ELF-1 (cell line): ENCODE measurements around the gene MAPK8.

Source experiments
- DNase-seq: peaks from one replicate; pipeline ENCODE4 v3.0.0-alpha.2; 2016; ENCODE audit warnings: low read depth, low spot score

The MAPK8 gene

DNA sequence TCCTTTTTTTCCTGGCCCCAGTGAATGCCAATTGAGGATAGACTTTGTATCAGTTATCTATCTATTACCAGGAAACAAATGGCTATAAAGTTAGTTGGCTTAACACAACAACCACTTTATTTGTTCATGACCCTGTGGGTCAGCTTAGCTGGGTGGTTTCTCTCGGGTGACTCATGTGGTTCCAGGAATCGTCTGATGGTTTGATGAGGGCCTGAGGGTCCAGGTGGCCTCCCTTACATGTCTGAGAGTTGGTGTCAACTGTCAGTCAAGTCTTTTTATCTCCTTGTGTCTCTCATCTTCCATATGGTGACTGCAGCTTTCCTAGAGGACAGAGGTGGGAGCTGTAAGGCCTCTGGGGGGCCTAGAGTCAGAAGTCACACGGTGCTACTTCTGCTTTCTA is 15.3 kb upstream of the MAPK8 start:
- DNase-seq: no peak

DNA sequence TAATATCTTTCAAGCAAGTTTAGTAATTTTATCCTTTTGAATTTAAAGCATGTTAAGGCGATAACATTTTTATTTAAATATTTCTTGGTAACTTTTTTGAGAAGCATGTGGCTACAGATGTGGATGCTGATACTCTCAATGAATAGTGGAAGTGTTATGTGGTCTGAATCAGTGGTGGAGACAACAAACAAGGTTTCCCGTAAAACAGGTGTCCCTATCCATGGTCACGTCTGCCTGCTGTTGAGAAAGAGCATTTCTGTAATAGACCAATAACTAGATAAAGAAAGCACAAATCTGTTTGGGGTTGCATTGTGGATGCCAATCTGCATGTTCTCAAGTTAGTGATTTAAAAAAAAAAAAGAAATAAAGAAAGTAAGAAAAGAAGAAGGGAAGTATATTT is 13.9 kb upstream of the MAPK8 start:
- no peak for DNase-seq

DNA sequence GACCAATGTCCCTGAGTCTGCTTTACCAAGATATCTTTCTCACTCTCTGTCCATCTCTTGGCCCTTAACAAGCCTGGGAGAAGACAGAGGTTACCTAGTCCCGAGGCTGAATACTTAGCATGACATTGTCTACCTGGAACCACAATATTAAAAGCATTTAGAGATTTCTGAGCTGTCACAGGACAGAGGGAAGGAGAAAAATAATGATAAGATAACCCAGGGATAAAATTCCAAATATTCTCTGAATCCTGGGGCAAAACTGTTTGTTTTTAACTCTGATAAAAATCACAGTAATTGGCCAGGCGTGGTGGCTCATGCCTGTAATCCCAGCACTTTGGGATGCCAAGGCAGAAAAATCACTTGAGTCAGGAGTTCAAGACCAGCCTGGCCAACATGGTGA is 12.0 kb upstream of the MAPK8 start:
- DNase-seq: no peak

DNA sequence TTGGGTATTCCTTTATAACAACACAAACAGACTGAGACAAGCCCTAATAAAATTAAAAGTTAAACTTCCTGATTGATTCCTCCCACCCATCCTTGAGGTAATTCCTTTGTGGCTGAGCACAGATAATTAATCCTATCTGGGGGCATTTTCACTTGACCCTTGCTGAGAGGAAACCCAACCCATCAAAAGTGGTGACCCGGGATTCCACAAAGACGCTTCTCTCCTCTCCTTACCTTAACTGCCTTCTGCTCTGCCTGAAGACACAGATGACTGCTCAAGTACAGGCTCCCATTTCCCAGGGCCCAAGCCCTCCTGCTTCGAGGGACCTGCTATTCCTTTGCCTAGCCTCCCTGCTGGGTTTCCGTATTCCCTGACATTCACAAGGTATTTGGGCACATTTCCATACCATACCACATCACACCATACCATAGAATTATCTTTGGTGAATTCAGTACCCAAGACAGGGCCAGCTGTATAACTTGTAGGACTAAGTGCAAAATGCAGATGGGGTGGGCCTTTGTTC is 9.8 kb upstream of the MAPK8 start:
- no peak for DNase-seq

DNA sequence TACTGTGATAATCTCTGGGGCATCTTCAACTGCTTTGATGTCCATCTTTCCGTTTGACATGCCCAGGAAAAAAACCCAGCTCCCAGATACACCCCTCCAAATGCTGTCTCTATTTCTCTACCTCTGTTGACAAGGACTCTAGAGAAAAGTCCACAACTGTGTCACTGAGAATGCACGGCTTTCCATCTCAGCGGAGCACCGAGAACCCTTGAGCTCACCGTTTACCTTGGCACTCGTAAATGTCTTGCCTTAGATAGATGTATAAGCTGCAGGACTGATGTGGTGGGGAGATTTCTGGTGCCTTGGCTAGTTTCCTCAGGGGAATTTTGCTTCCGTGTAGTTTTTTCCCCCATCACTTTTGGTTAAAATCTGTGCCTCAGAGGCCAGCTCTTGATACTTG is 7.4 kb upstream of the MAPK8 start:
- no peak for DNase-seq

DNA sequence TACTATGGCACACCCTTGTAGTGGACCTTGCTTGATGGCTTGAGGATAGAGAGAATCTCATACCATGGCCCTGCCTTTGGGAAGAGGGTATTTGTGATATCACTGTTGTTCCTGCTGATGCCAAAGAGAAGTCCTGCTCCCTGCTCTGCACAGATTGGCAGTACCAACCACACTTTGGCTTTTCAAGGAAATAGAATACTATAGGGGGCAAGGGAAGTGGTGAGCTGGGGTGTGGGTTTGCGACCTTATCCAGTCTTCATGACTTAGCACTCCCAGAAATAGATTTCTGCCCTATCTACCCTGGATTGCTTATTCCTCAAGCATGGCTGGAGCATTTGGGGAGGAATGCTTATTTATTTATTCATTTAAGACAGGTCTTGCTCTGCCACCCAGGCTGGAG is 6.8 kb upstream of the MAPK8 start:
- no peak for DNase-seq

DNA sequence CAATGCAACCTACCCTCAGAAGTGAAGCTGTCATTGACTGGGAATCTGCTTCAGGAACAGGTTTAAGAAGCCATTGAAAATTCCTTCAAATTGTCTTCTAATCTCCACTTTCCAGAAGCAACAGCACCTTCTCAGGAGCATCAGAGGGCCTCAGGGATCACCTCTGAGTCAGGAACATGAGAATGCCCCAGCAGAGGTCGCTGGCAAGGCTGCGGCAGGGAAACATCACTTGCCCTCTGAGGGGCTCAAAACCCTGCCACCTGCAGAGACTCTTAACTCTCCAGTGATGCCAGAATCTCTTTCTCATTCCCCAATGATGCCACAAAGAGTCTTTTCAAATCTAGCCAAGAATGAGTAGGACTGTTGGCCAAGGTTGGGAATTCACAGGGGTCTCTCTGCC is 5.9 kb upstream of the MAPK8 start:
- DNase-seq: no peak

DNA sequence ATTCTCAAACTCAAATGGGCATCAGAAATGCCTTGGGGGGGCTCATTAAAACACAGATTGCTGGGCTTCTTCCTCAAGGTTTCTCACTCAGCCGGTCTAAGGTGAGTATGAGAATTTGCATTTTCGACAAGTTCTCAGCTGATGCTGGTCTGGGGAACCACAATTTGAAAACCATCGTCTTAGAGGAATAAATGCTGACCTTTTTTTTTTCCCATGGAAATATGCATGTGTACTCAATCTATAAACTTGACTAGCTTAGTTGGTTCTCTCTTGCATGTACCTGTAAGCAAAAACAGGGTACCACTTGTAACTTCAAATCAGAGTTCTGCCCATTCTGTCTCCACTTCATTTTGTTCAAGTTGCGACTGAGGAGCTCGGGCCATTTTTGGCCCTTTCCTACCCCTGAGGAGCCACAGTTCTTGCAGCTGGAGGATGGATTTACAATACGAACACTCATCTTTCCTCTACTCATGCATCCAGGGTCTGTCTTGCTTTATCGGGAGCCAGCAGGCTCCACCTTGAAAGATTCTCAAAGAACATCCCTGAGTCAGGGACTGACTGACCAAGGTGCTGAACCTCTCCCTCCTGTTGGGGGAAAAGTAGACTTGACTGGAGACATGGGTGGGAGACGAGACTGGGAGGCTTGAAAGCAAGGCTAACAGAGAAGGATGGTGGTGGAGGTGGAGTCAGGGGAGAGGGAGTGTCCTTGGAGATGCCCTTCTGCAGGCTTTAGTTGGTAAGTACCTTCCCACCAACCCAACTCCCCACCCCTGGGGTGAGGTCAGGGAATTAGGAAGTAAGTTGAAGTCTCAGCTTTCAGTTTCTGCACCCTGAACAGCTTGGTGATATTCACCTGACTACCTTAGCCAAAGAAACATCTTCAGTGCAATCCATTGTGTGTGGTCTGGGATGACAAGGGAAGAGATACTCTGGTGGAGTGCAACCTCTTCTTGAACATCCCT is 3.7 kb upstream of the MAPK8 start:
- DNase-seq: no peak

DNA sequence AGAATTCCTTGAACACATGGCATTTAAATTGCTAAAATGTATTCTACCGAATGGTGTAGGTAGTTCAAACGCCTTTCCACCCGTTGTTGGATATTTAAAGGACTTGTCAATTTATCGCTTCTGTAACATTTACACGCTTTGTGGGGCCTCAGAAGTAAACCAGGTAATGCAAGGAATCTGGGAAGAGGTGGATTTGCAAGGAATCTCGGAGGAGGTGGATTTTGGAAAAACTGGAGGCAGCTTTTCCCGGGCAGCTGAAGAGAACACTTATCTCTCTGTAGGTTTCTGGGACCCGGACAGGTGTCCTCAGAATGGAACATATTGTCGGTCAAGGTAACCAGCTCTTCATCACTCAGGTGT is 592 bp upstream of the MAPK8 start:
- no peak for DNase-seq

DNA sequence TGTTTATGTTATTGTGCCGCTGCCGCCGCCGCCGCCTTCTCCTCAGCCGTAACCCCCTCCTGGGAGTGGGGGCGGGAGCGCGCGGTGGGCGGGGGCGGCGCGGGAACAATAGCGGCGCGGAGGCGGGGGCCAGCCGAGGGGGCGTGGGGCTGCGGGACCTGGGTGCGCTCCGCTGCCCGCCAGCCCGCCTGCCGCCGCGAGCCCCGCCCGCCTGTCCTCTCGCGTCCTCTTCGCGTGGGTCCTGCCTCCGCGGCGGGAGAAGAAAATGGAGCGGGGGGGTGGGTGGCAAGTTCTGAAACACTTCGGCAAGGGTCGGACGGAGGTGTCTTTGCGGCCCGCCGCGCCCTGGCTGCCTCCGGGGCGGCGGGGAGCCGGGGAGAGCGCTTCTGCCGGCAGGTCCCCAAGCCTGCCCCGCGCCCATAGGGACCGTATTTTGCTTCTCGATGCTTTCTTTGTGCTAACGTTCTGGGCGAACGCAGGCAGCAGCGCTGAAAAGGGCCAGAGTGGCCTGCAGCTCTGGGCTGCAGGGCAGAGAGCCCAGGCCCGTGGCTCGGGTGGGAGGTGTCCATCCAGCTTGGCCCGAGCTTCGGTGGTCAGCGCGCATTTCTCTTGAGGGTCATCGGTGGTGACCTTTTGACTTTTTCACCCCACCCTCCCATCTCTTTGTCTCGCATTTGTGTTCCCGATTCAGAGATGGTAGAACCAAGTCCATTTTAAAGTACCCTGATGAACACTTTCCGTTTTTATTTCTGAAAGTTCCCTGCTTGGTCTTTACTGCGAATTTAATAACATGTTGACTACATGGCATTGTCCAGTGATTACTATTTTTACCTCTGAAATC is 613 bp downstream of the MAPK8 start:
- DNase-seq: peak; percentile 54

DNA sequence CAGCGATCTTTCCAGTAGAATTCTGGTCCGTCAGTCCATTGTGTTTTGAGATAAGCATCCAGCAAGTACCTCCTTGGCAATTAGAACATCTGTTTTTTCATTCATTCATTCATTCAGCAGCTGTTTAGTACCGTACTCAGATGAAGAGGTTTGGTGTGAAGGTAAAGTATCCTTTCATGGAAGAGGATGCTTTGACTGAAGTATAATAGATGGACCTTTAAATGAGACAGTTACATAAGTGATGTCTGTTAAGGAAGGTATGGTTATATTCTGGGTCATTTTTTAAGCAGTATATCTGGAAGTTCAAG is 1.2 kb downstream of the MAPK8 start:
- no peak for DNase-seq

DNA sequence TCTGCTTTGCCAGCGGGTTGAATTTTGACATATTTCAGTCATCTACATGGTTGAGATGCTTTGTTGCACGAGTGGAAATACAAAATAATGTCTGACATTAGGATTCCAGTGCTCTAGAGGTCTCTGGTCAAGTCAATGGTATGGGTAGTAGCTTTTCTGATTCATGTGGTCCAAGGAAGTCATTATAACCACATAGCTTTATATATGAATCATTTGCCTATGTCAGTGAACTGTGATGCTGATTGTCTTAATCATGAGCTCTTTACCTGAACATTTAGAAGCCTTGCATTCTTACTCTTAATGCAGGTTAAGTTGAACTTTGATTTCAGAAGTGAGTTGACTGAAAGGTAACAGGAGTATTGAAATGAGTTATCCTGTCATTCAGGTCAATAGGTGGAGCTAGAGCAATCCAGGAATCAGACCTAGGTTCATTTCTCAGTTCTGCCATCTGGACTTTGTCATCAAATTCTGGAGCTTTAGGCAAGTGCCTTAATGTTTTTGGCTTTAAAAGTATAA is 3.3 kb downstream of the MAPK8 start:
- DNase-seq: no peak

DNA sequence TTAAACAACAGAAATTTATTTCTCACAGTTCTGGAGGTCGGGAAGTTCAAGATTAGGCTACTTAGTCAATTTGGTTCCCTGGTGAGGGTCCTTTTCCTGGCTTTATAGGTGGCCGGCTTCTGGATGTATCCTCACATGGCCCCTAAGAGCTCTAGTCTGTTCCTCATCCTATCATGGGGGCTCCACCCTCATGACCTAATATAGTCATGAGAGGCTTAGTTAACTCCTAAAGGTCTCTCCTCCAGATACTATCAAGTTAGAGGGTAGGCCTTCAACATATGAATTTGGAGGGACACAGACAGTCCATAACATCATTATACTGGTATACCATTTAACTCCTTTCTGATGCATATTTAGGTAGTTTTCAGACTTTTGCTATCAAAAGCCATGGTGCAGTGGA is 7.6 kb downstream of the MAPK8 start:
- no peak for DNase-seq

DNA sequence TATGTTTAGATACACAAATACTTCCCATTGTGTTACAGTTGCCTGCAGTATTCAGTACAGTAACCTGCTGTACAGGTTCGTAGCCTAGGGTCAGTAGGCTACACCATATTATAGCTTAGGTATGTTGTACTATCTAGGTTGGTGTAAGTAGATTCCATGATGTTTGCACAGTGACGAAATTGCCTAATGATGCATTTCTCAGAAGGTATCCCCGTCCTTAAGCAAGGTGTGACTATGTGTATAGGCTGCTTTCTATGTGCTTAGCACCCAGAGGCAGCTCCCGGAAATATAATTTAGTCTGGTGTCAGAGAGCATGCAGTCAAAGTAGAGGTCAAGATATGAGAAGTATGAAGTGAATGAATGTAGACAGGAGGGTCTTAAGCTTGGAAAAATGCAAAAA is 9.8 kb downstream of the MAPK8 start:
- no peak for DNase-seq

DNA sequence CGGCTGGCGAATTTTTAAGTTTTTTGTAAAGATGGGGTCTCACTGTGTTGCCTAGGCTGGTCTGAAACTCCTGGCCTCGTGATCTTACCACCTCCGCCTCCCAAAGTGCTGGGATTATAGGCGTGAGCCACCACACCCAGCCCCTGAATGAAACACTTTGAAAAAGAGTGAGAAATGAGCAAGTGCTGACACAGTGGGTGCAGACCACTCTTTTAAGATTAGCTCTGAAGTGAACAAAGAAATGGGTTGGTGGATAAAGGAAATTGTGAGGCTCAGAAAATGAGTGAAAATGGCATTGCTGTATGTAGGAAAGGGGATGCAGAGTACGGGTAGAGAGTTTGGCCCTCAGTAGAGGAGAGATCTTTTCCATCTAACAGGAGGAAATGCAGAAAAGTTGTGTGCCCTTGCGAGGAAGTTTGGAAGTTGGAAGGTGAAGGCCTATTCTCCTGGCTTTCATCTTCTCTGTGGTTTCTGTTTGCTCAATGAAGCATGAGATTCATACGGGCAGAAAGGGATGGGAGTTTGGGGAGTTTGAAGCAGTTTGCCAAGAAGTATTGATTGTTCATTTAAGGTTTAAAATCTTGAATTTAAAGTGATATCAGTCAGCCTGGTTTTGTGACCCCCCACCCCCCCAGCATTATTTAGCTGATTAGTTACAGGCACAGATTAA is 11.0 kb downstream of the MAPK8 start:
- DNase-seq: no peak

DNA sequence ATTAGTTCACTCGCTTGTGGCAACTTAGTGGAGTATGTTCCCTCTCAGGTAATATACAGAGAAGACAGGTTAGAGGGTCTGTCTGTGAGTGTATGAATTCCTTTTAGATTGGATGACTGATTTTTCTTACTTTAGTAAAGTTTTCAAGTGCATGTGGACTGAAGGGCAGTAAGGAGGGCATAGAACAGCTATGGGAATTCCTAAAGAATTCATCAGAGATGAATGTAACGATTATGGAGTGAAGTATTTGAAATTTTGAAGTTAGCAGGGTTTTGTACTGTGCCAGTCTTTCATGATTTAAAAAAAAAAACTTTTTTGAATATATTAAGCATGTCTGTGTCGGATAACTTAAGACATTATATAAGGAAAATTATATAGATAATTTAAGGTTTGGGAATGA is 15.5 kb downstream of the MAPK8 start:
- no peak for DNase-seq

DNA sequence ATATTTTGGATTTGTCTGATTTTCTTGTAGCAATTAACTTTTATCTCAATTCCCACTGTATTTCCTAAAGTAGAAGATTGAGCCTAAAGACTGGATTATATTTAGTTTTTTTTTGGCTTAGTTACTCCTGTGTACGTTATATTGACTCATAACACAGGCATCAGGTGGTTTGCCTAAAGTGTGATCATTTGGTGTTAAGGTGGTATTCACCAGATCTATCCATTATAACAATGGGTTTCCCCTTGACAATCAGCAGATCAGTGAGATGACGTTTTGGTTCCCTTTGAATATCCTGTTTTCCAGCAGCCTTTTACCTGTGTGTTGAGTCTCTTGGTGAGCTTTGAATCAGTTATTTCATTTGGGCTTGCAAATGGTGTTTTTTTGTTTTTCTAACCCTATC is 18.1 kb downstream of the MAPK8 start:
- DNase-seq: no peak

DNA sequence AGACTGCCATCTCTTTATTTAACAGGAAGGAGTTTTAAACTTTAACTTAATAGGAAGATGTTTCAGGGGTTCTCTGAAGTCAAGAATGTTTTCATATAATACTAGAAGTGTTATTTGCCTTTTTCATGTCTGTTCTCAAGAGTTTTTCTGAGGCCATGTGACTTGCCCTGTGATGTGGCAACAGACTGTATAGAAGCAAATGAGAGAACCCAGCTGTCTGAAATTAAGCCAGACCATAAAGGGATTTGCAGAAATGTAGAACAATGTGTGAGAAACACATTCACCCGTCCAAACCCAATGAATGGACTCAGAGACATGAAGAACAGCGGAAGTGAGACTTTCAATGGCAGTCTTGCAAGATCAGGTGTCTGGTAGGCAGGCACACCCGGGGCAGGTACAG is 23.8 kb downstream of the MAPK8 start:
- DNase-seq: no peak

DNA sequence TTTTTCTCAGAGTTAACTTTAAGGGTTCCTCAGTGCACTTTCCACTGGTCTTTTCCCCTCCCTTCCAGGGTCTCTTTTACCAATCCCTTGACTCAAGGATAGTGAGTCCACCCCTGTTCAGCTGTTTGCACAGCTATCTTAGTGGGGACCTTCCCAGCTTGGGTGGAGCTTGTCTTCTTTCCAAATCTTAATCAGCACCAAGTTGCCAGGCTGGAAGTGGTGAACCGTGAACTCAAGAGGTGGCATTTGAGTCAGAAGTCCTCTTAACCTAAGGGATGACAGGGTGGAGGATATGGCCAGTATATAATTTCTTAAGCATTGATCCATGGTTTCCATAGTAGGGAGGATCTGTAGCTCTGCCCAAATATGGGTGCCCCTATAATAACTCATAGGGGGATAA is 25.0 kb downstream of the MAPK8 start:
- no peak for DNase-seq

DNA sequence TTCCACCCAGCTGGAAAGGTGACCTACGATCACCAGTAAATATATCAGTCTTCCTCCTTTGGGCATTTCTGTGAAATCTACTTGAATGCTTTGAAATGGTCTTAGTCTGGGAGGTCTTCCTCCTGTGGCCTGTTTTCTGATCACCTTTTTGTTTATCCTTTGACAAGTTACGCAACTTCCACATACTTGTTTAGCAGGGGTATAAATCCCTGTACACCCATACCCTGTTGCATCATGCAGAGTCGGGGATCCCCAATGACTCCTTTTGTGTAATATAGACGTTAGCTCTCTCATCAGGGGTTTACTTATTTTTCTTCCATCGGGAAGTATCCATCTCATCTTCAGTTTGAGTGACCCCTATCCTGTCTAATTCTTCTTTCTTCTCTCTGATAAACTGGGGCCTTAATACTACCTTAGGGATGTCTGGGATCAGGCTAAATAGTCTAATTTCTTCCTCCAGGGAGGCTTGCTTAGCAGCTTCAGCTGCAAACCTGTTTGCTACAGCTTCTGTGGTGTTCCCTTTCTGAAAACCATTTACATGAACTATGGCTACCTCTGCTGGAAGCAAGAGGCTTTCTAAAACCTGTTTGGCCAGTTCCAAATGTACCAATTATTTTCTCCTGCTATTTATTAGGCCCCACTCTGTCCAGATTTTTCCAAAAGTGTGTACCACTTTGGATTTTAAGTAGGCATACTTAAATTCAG is 25.8 kb downstream of the MAPK8 start:
- DNase-seq: no peak

DNA sequence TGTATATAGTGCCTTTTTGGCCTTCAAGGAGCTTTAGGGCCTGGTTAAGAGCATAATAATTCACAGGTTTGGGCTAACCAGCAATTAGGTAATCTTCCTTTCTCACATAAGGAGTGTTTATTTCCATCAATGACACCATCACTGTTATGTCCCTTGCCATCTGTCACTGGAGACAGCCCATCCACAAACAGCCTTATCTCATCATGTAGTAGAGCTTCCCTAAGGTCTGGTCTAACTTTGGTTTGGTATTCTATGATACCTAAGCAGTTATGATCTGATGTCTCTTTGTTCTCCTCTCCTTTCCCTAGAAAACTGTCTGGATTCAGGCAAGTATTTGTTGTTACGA is 26.4 kb downstream of the MAPK8 start:
- no peak for DNase-seq

DNA sequence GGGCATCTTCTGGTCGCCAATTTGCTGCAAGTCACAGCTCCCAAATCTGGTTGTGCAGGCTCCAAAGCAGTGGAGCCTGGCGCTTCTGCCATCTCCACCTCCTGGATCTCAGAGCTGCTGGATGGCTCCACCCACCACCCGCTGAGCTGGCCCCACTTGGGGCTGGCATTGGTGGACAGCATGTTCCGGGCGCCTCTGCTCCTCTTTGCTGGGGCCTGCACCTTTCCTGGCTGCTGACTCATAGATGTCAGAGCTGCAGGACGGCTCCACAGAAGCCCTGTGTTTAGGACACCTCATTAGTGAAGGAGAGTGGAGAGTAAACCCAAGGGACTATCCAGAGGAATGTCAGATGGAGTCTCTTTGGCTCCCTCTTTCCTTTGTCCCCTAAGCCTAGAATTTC is 27.4 kb downstream of the MAPK8 start:
- DNase-seq: no peak
